ENCODE results near the gene KLK7. TPM values are rescaled to one million over a fixed set of nuclear protein-coding genes. Genes with fewer than 3 reads are reported as not detected.

KLK7 gene
- total RNA-seq, 1 experiment from 2014 or later: 0.66 TPM

DNA sequence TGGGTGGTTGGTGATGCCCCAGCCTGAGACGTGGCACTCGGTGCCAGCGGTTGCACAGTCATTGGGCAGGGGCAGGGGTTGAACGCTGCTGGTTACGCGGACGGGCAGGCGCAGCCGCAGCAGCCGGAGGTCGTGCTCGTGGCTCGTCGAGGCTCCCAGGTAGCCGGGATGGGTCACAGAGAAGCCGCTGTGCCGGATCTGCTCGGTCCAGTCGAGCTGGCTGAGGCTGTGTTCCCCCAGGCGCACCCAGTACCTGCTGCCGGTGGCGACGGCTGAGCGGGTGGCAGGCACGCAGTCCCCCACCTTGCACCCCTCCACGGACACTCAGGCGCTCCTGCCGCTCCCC lies 48.1 kb upstream of the KLK7 start:
- TF ChIP-seq, protein P1, sequence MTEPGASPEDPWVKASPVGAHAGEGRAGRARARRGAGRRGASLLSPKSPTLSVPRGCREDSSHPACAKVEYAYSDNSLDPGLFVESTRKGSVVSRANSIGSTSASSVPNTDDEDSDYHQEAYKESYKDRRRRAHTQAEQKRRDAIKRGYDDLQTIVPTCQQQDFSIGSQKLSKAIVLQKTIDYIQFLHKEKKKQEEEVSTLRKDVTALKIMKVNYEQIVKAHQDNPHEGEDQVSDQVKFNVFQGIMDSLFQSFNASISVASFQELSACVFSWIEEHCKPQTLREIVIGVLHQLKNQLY (CRISPR knock-in tag; IDR thresholded peaks at IDR 0.05): no peak
- TF ChIP-seq TCF7 (CRISPR knock-in tag; IDR thresholded peaks at IDR 0.05; ENCODE audit: low read depth): no peak
- no peak overlapping the region for H3K4me3 Mint-ChIP-seq
- no peak for DNase-seq (ENCODE audit: low spot score)
- H3K9me3 Mint-ChIP-seq: peaks cover 6% of the 10 kb centered on the region
- no peak overlapping the region for H3K27ac Mint-ChIP-seq
- ChIA-PET POLR2A (no interaction called here), CTCF (interaction anchor here (1.6 kb wide), 1 partner anchor 11 kb away, joined by 5 read pairs; no protein-coding TSS in a partner anchor)
- peaks cover 31% of the 10 kb centered on the region for H3K4me1 Mint-ChIP-seq
- no peak for ATAC-seq
- H3K36me3 Mint-ChIP-seq: no peaks in the 10 kb centered on the region
- H3K27me3 Mint-ChIP-seq (ENCODE audit: low read depth): peaks cover 6% of the 10 kb centered on the region

DNA sequence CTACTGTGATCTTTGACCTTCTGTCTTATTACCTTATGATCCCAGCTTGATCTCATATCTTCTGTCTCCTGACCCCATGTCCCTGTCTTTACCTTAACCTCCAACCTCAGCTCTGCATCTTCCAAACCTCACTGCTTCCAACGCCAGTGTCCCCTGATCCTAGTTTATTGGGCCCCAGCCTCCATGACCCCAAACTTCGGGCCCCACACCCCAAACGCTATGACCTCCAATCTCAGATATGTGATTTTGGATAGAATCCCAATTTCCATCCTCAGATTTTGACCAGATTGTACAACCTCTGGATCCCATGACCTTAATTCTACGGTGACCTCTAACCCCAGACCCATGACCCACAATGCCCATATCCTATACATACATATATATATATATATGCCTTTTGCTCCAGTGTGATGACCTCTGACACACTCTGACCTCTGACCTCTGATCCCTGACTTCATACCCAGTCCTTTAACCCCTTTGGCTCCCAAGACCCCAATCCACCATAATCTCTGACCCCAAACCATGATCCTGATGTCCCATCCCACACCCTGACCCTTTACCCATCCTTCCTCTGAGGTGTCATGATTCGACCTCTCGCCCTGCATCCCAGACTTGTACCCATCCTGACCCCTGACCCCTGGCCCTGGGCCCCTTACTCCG lies 47.6 kb upstream of the KLK7 start:
- Mint-ChIP-seq H3K36me3 (no peaks in the 10 kb centered on the region), H3K4me3 (no peak overlapping the region), H3K9me3 (peaks cover 6% of the 10 kb centered on the region), H3K4me1 (peaks cover 29% of the 10 kb centered on the region), H3K27ac (no peak overlapping the region), H3K27me3 (ENCODE audit: low read depth) (peaks cover 6% of the 10 kb centered on the region)
- no peak for DNase-seq (ENCODE audit: low spot score)
- no peak for TF ChIP-seq JUN (CRISPR knock-in tag; IDR thresholded peaks at IDR 0.05)
- TF ChIP-seq, protein P2, sequence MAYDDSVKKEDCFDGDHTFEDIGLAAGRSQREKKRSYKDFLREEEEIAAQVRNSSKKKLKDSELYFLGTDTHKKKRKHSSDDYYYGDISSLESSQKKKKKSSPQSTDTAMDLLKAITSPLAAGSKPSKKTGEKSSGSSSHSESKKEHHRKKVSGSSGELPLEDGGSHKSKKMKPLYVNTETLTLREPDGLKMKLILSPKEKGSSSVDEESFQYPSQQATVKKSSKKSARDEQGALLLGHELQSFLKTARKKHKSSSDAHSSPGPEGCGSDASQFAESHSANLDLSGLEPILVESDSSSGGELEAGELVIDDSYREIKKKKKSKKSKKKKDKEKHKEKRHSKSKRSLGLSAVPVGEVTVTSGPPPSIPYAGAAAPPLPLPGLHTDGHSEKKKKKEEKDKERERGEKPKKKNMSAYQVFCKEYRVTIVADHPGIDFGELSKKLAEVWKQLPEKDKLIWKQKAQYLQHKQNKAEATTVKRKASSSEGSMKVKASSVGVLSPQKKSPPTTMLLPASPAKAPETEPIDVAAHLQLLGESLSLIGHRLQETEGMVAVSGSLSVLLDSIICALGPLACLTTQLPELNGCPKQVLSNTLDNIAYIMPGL (CRISPR knock-in tag; IDR thresholded peaks at IDR 0.05): no peak
- ChIA-PET CTCF (interaction anchor here (1.6 kb wide), 1 partner anchor 11 kb away, joined by 5 read pairs; no protein-coding TSS in a partner anchor), POLR2A (no interaction called here)
- no peak for ATAC-seq

DNA sequence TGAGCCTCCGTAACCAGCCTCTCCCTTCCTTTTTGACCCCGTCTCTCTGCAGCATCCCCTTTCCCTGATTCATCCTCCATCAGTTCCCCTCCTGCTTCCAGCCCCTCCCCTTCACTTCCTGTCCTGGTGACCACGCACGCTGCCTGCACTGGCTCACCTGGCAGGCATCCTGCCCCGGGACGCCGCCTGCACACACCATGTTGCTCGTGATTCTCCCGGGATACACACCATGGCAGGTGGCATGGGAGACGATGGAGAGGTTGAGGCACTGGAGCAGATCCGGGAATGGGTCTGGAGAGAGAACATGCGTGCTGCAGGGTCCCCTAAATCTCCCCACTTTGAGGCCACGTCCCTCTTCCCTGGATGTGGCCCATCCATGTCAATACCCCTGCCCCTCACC lies 46.9 kb upstream of the KLK7 start:
- ChIA-PET POLR2A (no interaction called here), CTCF (interaction anchor here (0.6 kb wide), 1 partner anchor 64 kb away, joined by 3 read pairs; no protein-coding TSS in a partner anchor)
- DNase-seq (ENCODE audit: low spot score): no peak
- peaks cover 35% of the 10 kb centered on the region for H3K4me1 Mint-ChIP-seq
- ATAC-seq: no peak
- no peak overlapping the region for H3K4me3 Mint-ChIP-seq
- H3K36me3 Mint-ChIP-seq: no peaks in the 10 kb centered on the region
- TF ChIP-seq SMAD4 (CRISPR knock-in tag; IDR thresholded peaks at IDR 0.05): 0 out of 2 replicates have a peak, but pooled peaks have one; percentile 13
- no peak for TF ChIP-seq GABPB1 (CRISPR knock-in tag; IDR thresholded peaks at IDR 0.05)
- TF ChIP-seq ATF1 (CRISPR knock-in tag; IDR thresholded peaks at IDR 0.05): no peak
- no peak for TF ChIP-seq JAZF1 (CRISPR knock-in tag; IDR thresholded peaks at IDR 0.05)
- TF ChIP-seq NR3C1 (CRISPR knock-in tag; conservative IDR thresholded peaks at IDR 0.05; ENCODE audit: low read depth): no peak
- TF ChIP-seq, protein P3, sequence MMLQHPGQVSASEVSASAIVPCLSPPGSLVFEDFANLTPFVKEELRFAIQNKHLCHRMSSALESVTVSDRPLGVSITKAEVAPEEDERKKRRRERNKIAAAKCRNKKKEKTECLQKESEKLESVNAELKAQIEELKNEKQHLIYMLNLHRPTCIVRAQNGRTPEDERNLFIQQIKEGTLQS (CRISPR knock-in tag; conservative IDR thresholded peaks at IDR 0.05): no peak
- no peak overlapping the region for H3K27ac Mint-ChIP-seq
- H3K9me3 Mint-ChIP-seq: peaks cover 6% of the 10 kb centered on the region
- H3K27me3 Mint-ChIP-seq (ENCODE audit: low read depth): peaks cover 4% of the 10 kb centered on the region

DNA sequence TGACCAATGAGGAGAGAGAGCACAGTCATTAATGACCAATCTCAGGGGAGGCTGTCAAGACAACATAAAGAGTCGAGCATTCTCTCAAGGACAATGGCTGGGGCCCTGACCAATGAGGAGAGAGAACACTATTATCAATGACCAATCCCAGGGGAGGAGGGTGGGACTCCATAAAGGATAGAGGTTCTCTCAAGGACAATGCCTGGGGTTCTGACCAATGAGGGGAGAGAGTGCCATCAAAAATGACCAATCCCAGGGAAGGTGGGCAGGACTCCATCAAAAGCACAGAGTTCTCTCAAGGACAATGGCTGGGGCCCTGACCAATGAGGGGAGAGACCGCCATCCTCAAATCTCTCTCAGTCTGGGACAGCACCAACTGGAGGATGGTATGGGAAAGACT lies 46.0 kb upstream of the KLK7 start:
- Mint-ChIP-seq H3K9me3 (peaks cover 6% of the 10 kb centered on the region), H3K27ac (no peak overlapping the region), H3K4me1 (peaks cover 36% of the 10 kb centered on the region), H3K36me3 (no peaks in the 10 kb centered on the region), H3K4me3 (no peak overlapping the region), H3K27me3 (ENCODE audit: low read depth) (no peaks in the 10 kb centered on the region; the same call in 1 of the 2 replicates)
- ATAC-seq (peak; percentile 34), DNase-seq (ENCODE audit: low spot score) (no peak)
- CTCF ChIA-PET: interaction anchor here (0.6 kb wide), 1 partner anchor 65 kb away, joined by 3 read pairs; no protein-coding TSS in a partner anchor
- TF ChIP-seq, protein P4, sequence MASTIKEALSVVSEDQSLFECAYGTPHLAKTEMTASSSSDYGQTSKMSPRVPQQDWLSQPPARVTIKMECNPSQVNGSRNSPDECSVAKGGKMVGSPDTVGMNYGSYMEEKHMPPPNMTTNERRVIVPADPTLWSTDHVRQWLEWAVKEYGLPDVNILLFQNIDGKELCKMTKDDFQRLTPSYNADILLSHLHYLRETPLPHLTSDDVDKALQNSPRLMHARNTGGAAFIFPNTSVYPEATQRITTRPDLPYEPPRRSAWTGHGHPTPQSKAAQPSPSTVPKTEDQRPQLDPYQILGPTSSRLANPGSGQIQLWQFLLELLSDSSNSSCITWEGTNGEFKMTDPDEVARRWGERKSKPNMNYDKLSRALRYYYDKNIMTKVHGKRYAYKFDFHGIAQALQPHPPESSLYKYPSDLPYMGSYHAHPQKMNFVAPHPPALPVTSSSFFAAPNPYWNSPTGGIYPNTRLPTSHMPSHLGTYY (CRISPR knock-in tag; IDR thresholded peaks at IDR 0.05): no peak
- no peak for TF ChIP-seq NR1H2 (CRISPR knock-in tag; IDR thresholded peaks at IDR 0.05)
- no peak for TF ChIP-seq TEAD1 (CRISPR knock-in tag; IDR thresholded peaks at IDR 0.05)
- TF ChIP-seq ZNF232 (CRISPR knock-in tag; IDR thresholded peaks at IDR 0.05): no peak
- TF ChIP-seq ELF4 (CRISPR knock-in tag; IDR thresholded peaks at IDR 0.05; ENCODE audit: low read depth): no peak
- TF ChIP-seq, protein P5, sequence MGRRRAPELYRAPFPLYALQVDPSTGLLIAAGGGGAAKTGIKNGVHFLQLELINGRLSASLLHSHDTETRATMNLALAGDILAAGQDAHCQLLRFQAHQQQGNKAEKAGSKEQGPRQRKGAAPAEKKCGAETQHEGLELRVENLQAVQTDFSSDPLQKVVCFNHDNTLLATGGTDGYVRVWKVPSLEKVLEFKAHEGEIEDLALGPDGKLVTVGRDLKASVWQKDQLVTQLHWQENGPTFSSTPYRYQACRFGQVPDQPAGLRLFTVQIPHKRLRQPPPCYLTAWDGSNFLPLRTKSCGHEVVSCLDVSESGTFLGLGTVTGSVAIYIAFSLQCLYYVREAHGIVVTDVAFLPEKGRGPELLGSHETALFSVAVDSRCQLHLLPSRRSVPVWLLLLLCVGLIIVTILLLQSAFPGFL (CRISPR knock-in tag; IDR thresholded peaks at IDR 0.05; ENCODE audit: borderline replicate concordance): no peak
- no peak for TF ChIP-seq NR3C1 (CRISPR knock-in tag; conservative IDR thresholded peaks at IDR 0.05; ENCODE audit: low read depth)
- TF ChIP-seq, protein P6, sequence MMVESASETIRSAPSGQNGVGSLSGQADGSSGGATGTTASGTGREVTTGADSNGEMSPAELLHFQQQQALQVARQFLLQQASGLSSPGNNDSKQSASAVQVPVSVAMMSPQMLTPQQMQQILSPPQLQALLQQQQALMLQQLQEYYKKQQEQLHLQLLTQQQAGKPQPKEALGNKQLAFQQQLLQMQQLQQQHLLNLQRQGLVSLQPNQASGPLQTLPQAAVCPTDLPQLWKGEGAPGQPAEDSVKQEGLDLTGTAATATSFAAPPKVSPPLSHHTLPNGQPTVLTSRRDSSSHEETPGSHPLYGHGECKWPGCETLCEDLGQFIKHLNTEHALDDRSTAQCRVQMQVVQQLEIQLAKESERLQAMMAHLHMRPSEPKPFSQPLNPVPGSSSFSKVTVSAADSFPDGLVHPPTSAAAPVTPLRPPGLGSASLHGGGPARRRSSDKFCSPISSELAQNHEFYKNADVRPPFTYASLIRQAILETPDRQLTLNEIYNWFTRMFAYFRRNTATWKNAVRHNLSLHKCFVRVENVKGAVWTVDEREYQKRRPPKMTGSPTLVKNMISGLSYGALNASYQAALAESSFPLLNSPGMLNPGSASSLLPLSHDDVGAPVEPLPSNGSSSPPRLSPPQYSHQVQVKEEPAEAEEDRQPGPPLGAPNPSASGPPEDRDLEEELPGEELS (CRISPR knock-in tag; IDR thresholded peaks at IDR 0.05): no peak
- TF ChIP-seq NFYB (CRISPR knock-in tag; conservative IDR thresholded peaks at IDR 0.05; ENCODE audit: low read depth): peak; percentile 41; the same call in 1 of the 2 replicates
- POLR2A ChIA-PET: no interaction called here

Measured in WTC11 (cell line).